Naive B cell (primary cell): ENCODE data around the gene TIFAB. TPM values are rescaled to one million over a fixed set of nuclear protein-coding genes. Genes with fewer than 3 reads are reported as not detected.
"Not testable (repeated sequence)": the region's sequence is repeated elsewhere in the genome, so short reads cannot be mapped to it uniquely, and the experiment has no call there.

ENCODE experiments used
- ATAC-seq, 2 donors: fragments of 150-1000 bp; cut with Tn5 transposase; 2 replicates each; pipeline ENCODE4 v1.10.0; 2021; ENCODE audit warnings: low read depth in 2 of 2, mild to moderate bottlenecking in 2 of 2, moderate library complexity in 2 of 2
- DNase-seq: peaks from one replicate; pipeline ENCODE4 v3.0.0; 2022
- H3K27ac Mint-ChIP-seq, 6 donors: one replicate each; pipeline ENCODE4 v1.8.0; 2020 to 2022; ENCODE audit warnings: mild to moderate bottlenecking in 6 of 6, mixed read lengths in 6 of 6, moderate library complexity in 5 of 6, inconsistent platforms in 2 of 6
- H3K27me3 Mint-ChIP-seq, 3 donors: one replicate each; pipeline ENCODE4 v1.8.0; 2021 to 2022; ENCODE audit warnings: mixed read lengths in 3 of 3, mild to moderate bottlenecking in 1 of 3
- H3K36me3 Mint-ChIP-seq, 2 donors: one replicate each; pipeline ENCODE4 v1.8.0; 2020 to 2022; ENCODE audit warnings: mixed read lengths in 2 of 2, inconsistent platforms in 1 of 2, mild to moderate bottlenecking in 1 of 2
- H3K4me1 Mint-ChIP-seq, 3 donors: one replicate each; pipeline ENCODE4 v1.8.0; 2020 to 2022; ENCODE audit warnings: mixed read lengths in 3 of 3, inconsistent platforms in 1 of 3, mild to moderate bottlenecking in 1 of 3, moderate library complexity in 1 of 3
- H3K4me3 Mint-ChIP-seq, 8 donors: one replicate each; pipeline ENCODE4 v1.8.0; 2020 to 2022; ENCODE audit warnings: mild to moderate bottlenecking in 8 of 8, mixed read lengths in 8 of 8, moderate library complexity in 8 of 8, inconsistent platforms in 2 of 8
- H3K9me3 Mint-ChIP-seq, 7 donors: one replicate each; pipeline ENCODE4 v1.8.0; 2020 to 2022; ENCODE audit warnings: mixed read lengths in 7 of 7, mild to moderate bottlenecking in 5 of 7, inconsistent platforms in 2 of 7, moderate library complexity in 1 of 7
- polyA plus RNA-seq, 6 donors: library from polyadenylated mRNA; unstranded; fragments of 300-500 nt; fragmentation: Illumina TruSeq; gene quantifications; one replicate each; pipeline ENCODE4 v1.2.3, GENCODE V29; 2021; ENCODE audit warnings: low read depth in 6 of 6

Gene TIFAB, protein sequence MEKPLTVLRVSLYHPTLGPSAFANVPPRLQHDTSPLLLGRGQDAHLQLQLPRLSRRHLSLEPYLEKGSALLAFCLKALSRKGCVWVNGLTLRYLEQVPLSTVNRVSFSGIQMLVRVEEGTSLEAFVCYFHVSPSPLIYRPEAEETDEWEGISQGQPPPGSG
- polyA plus RNA-seq = not detected

DNA sequence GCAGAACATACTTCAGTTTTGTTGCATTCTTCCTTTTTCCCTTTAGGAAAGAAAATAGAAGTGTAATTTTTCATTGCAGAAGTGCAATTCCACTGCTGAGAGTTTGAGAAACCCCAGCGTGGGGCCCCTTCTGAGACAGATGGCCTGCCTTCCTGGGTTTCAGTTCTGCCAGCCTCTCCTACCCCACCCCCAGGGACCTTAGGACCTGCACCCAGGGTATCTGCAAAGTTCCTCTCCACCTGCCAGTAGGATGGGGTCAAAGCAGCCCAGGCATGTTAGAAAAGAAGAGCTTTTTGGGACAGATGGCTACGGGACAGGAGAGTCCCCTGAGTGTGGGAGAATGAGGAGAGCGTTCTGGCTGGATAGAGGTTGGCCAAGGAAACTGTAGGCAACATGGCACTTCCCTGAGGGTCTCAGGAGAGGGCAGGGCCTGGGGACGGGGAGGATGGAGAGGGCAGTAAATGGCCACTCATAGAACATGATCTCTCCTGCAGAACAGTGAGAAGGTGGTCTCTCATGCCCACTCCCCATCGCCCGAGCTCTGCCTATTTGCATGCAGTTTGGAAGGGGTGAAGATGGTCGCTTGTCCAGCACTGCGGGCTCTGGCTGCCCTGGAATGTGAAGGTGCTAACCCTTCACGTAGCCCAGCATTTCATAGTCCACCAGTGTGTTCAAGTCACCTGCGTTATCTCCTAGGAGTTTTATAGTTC is at the start of gene TIFAB:
Gene TIFAB (minus strand): TSS at position 31 of the 710 bp plus-strand sequence. CDS start 2,412 bp downstream, outside the sequence.
- Mint-ChIP-seq H3K27me3 (peaks cover 6 to 10% (median 7%) of the 10 kb centered on the region in 3 donors), H3K27ac (peak within 1 kb of the TSS in 2 of 6 donors; percentile 33 to 61)
- DNase-seq = no peak

DNA sequence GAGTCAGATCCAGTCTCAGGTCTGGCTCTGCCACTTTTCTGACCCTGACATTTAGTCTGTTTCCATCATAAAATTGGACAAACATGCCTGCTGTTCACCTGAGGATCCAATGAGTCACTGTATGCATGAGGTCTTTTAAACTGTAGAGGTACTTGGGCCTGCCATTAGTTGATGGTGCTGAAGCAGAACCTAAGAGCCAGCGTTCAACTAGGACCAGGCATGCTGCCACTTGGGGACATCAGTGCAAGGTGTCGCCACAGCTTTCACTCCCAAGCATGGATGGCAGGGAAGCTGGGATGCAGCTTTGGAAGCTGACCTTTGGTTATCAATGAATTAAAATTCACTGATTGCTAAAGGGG is 46.5 kb upstream of the TIFAB start:
- peaks cover 28 to 62% (median 44%) of the 10 kb centered on the region in 3 donors for H3K27me3 Mint-ChIP-seq
- no peak for DNase-seq
- H3K9me3 Mint-ChIP-seq = peaks cover 0 to 2% (median 0%) of the 10 kb centered on the region in 7 donors
- no peak overlapping the region for H3K27ac Mint-ChIP-seq
- no peaks in the 10 kb centered on the region for H3K36me3 Mint-ChIP-seq
- no peaks in the 10 kb centered on the region for H3K4me1 Mint-ChIP-seq
- no peak overlapping the region for H3K4me3 Mint-ChIP-seq
- no peak for ATAC-seq

More for the DNA sequence above, at the start of gene TIFAB:
- H3K36me3 Mint-ChIP-seq = no peaks in the 10 kb centered on the region
- H3K4me3 Mint-ChIP-seq = no peak within 1 kb of the TSS
- peaks cover 6 to 8% (median 6%) of the 10 kb centered on the region in 3 donors for H3K4me1 Mint-ChIP-seq
- peaks cover 0 to 2% (median 0%) of the 10 kb centered on the region in 7 donors for H3K9me3 Mint-ChIP-seq
- no peak for ATAC-seq

DNA sequence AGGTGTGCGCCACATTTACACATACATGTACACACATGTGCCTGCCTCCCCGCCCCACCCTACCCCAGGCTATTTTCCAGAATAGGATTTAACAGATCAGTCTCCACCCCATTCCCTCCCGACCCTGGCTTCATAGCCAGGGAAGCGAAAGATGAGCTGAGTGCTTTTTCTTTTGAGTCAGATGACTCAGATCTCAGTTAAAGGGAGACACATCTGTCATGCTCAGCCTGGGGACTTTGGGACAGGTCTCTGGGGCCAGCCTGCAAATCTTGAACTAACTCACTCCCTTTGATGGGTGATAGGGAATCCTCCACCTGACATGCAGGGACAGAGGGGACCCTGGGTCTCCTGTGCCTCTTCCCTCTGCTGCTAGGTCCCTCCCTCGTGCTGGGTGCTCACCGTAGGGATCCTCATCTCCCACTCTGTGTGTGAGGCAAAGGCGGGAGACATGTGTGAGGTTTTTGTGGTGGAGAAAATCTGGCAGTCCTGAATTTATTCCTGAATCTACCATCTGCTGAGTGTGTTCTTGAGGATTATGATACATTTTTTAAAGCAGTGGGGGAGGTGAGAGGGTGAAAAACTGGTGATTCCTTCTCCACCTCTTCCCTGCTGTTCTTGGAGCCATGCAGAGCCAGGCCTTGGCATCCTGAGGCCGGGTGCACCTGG is 46.0 kb upstream of the TIFAB start:
- H3K27ac Mint-ChIP-seq = no peak overlapping the region
- ATAC-seq = no peak

DNA sequence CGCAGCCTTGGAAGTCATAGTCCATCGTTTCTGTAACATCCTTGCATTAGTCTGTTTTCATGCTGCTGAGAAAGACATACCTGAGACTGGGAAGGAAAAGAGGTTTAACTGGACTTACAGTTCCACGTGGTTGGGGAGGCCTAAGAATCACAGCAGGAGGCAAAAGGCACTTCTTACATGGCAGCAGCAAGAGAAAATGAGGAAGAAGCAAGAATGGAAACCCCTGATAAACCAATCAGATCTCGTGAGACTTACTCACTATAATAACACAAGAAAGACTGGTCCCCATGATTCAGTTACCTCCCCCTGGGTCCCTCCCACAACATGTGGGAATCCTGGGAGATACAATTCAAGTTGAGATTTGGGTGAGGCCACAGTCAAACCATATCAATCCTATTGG is 43.4 kb upstream of the TIFAB start:
- ATAC-seq, H3K9me3 Mint-ChIP-seq, H3K4me1 Mint-ChIP-seq, H3K27ac Mint-ChIP-seq, H3K36me3 Mint-ChIP-seq, DNase-seq: not testable (repeated sequence)
- H3K4me3 Mint-ChIP-seq = peak overlapping the region in 1 of 8 donors; percentile 54
- peaks cover 50 to 77% (median 64%) of the 10 kb centered on the region in 3 donors for H3K27me3 Mint-ChIP-seq

More for the DNA sequence above, 46.0 kb upstream of the TIFAB start:
- DNase-seq = no peak
- H3K4me1 Mint-ChIP-seq = no peaks in the 10 kb centered on the region
- H3K4me3 Mint-ChIP-seq = no peak overlapping the region
- peaks cover 30 to 62% (median 44%) of the 10 kb centered on the region in 3 donors for H3K27me3 Mint-ChIP-seq
- H3K36me3 Mint-ChIP-seq = no peaks in the 10 kb centered on the region
- H3K9me3 Mint-ChIP-seq = peaks cover 0 to 2% (median 0%) of the 10 kb centered on the region in 7 donors

DNA sequence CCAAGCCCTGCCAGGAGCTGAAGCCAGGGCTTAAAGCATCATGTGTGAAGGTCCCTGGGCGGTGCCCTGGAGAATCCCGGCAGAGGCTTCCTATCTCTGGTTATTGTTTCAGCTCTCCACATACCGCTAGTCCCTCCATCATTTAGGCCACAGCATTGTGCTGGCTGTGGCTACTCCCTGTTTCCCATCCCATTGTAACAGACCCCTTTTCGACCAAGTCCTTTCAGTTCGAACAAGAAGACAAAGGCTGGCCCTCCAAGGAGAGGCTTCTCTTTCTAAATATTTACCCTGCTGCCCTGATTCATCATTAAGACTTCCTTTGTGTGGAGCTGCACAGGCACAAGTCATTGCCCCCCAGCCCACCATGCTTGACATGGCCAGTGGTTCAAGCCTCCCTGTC is 42.0 kb upstream of the TIFAB start:
- H3K4me3 Mint-ChIP-seq = no peak overlapping the region
- H3K27ac Mint-ChIP-seq = no peak overlapping the region
- H3K9me3 Mint-ChIP-seq = peaks cover 0 to 2% (median 0%) of the 10 kb centered on the region in 7 donors
- DNase-seq (no peak), ATAC-seq (no peak)
- H3K27me3 Mint-ChIP-seq = peaks cover 57 to 86% (median 77%) of the 10 kb centered on the region in 3 donors
- peaks cover 0 to 7% of the 10 kb centered on the region in 2 donors for H3K36me3 Mint-ChIP-seq
- peaks cover 4 to 9% (median 6%) of the 10 kb centered on the region in 3 donors for H3K4me1 Mint-ChIP-seq

DNA sequence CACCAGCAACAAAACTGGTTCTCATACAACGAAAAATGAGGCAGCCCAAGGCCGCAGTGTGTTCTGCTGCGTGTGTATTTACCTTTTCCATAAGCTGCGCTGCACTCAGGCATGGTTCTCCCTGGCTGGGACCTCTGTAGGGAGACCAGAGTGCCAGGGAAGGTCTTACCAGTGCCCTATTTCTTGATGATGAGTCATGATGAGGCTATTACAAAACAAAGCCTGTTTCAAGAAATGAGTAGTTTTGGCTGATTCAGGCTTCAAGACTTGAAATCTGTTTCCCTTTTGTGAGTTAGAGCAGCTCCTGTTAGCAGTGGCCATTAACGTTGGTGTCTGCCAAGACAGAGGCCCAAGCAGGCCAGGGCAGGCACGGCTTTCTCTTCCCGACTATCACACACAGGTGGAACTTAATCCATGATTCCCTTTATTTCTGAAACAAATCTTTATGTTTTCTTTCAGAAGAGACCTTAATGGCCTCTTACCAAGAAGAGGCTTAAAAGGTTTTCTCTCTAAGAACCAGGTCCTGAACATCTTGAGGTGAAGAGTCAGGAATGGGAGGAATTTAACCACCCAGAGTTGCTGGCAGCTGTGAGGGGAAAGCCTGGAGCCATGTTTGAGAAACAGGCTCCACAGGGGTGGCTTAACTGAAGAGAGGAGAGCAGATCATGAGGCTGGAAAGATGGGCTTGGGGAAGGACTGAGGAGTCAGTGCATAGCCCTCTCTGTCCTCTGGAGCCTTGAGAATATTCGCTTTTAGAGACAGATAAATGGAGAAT is 41.4 kb upstream of the TIFAB start:
- peaks cover 0 to 7% of the 10 kb centered on the region in 2 donors for H3K36me3 Mint-ChIP-seq
- H3K9me3 Mint-ChIP-seq = peaks cover 0 to 2% (median 0%) of the 10 kb centered on the region in 7 donors
- peaks cover 4 to 9% (median 7%) of the 10 kb centered on the region in 3 donors for H3K4me1 Mint-ChIP-seq
- H3K27me3 Mint-ChIP-seq = peaks cover 58 to 87% (median 79%) of the 10 kb centered on the region in 3 donors
- H3K4me3 Mint-ChIP-seq = no peak overlapping the region
- ATAC-seq (no peak), DNase-seq (no peak)
- no peak overlapping the region for H3K27ac Mint-ChIP-seq

DNA sequence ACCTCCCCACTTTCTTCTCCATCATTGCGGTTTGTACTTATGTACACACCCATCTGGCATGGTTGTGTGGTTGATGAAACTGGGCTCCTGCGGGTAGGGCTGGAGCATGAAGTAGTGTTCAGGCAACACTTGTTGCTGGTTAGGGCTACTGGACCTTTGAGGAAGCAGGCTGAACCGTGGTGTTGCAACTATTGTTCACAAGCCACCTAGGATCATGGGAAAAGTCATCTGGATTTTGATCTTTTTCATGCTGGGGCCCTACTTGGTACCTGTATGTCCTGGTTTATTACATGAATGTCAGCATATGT is 40.1 kb upstream of the TIFAB start:
- no peak overlapping the region for H3K27ac Mint-ChIP-seq
- H3K36me3 Mint-ChIP-seq = peaks cover 0 to 7% of the 10 kb centered on the region in 2 donors
- H3K9me3 Mint-ChIP-seq = peaks cover 0 to 5% (median 0%) of the 10 kb centered on the region in 7 donors
- no peak for ATAC-seq
- H3K27me3 Mint-ChIP-seq = peaks cover 70 to 94% (median 92%) of the 10 kb centered on the region in 3 donors
- DNase-seq = no peak
- peaks cover 4 to 12% (median 9%) of the 10 kb centered on the region in 3 donors for H3K4me1 Mint-ChIP-seq
- H3K4me3 Mint-ChIP-seq = no peak overlapping the region

DNA sequence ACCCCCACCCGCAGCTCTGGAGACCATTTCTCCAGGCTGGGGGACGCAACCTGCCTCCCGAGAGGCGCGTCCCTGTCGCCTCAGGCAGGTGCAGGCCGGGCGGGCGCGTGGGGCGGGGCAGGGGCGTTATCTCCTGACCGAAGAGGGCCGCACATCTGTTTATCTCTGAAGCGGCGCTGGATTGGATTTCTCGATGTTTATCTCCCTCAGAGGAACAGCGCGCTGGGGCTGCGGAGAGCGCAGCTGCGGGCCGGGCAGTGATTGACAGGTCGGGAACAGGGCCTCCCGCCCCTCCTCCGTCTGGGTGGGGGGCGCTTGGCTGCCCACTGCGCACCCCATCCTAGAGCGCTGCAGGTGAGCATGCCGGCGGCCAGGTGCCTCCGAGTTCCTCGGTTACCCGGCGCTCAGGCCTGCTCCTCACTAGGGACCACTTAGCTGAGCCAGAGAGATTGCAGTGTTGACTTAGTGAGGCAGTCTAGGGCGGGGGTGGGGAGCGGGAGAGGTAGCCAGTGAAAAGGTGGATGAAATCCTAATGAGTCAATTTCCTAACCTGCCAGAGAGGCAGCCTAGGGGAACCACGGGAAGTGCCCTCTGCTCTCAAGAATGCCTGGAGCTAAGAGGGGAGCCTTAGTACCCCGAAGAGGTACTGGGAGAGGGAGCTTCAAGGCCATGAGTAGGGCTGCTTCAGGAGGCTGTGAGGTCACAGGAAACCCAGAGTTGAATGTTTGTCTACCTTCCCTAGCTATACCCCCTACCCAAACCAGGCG is 39.6 kb upstream of the TIFAB start:
- Mint-ChIP-seq H3K4me1 (peaks cover 4 to 12% (median 9%) of the 10 kb centered on the region in 3 donors), H3K9me3 (peaks cover 0 to 5% (median 0%) of the 10 kb centered on the region in 7 donors), H3K27ac (no peak overlapping the region), H3K36me3 (peaks cover 0 to 7% of the 10 kb centered on the region in 2 donors), H3K27me3 (peaks cover 70 to 94% (median 92%) of the 10 kb centered on the region in 3 donors), H3K4me3 (no peak overlapping the region)
- ATAC-seq (no peak), DNase-seq (no peak)

DNA sequence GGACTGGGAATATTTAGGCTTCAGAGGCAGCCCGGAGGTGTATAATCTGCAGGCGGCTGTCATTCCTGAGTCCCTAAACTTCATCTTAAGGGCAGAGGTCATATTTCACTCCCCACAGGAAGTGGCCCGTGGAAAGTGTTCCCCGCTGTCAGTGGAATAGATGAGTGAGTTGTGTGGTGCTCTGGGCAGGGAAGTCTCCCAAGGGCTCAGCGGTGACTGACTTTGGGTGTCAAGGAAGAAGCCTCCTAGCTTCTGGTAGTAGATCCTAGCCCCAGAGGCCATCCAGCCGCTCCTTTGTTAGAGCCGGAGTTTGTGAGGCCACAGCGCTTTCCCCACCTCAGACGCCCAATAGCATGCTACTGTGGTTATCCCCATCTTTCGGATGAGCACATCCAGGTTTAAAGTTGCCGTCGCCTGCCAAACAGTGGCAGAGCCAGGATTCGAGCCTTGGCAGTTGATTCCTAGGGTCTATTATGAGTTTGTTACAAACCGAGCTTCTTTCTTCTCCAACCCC is 38.9 kb upstream of the TIFAB start:
- DNase-seq (no peak), ATAC-seq (no peak)
- Mint-ChIP-seq H3K4me3 (peak overlapping the region in 1 of 8 donors; percentile 71), H3K27ac (peak overlapping the region in 1 of 6 donors; percentile 56), H3K4me1 (peaks cover 4 to 12% (median 9%) of the 10 kb centered on the region in 3 donors), H3K9me3 (peaks cover 0 to 5% (median 0%) of the 10 kb centered on the region in 7 donors), H3K36me3 (peaks cover 0 to 7% of the 10 kb centered on the region in 2 donors), H3K27me3 (peaks cover 74 to 98% (median 96%) of the 10 kb centered on the region in 3 donors)

DNA sequence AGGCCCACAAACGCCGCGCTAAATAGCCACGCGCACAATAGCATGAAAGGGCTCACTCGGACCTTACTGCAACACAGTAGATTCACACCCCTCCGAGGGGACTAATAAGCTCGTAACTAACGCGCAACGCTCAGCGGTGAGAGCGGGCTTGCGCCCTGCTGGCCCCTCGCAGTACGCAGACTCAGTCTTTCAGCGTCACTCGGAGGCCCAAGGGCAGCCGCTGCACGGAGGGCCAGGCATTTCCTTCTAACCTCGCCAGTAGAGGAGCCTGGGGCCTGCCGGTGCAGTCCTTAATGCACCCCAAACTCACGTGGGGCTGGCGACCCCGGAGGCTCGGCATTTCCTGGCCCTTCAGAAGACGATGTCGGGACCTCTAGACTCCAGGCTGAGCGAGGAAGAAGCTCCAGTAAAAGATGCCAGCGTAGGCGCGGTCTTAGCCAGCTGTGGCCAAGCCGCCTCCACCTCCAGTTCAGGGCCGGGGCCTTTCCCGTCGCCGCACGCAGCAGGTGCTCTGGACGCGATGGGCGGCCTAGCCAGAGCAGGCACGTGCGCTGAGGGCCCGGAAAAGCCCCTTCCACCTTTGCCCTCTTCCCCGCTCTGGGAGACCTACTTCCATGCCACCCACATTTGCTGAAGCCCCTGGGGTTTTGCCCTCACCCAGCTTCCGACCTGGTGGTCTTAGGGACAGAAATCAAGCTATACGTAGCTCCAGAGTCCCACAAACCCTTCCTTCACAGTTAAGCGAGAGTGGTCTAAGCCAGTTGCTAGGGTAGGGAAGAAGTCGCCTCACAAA is 38.3 kb upstream of the TIFAB start:
- DNase-seq (no peak), ATAC-seq (no peak)
- Mint-ChIP-seq H3K36me3 (peaks cover 0 to 7% of the 10 kb centered on the region in 2 donors), H3K4me1 (peaks cover 4 to 12% (median 9%) of the 10 kb centered on the region in 3 donors), H3K4me3 (peak overlapping the region in 5 of 8 donors; percentile 5 to 71 (median 39)), H3K27ac (no peak overlapping the region), H3K27me3 (peaks cover 76 to 100% (median 96%) of the 10 kb centered on the region in 3 donors), H3K9me3 (peaks cover 0 to 5% (median 0%) of the 10 kb centered on the region in 7 donors)

DNA sequence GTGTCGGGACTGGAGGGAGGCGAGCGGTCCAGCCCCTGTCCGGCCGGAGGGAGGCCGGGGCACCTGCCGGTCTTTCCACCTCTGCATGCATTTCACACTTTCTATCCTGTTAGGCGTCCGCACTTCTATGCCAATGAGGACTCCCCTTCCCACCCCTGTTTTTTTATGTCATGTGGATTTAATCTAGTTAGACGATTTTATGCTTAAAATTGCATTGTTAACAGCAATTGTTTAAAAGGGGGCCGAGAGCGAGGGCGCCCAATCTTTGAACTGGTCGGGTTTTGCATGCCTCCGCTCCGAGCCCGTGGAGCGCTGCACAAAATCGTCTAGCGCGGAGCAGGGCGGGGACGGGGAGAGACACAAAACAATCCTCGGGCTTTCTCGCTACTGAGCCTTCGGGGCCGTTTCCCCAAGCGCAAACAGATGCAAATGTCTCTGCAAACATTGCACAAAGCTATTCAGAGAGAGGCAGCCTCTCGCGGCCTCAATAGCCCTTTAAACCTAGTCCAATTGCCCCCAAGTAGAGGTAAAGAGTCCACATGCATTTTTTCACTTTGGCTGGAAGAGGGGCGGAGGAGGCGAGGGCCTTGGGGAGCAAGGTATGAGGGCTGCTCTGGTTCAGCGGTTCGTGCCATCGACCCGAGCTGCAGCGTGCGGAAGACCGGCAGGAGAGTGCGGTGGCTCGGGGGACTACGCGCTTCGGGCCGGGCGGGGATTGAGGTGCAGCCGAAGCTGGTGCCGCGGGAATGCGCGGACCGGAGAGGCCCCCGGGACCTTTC is 37.5 kb upstream of the TIFAB start:
- Mint-ChIP-seq H3K4me3 (peak overlapping the region in 1 of 8 donors; percentile 39), H3K36me3 (peaks cover 0 to 7% of the 10 kb centered on the region in 2 donors), H3K27me3 (peaks cover 74 to 99% (median 96%) of the 10 kb centered on the region in 3 donors), H3K9me3 (peaks cover 0 to 5% (median 0%) of the 10 kb centered on the region in 7 donors), H3K4me1 (peaks cover 4 to 12% (median 9%) of the 10 kb centered on the region in 3 donors), H3K27ac (peak overlapping the region in 3 of 6 donors; percentile 38 to 75 (median 69))
- no peak for DNase-seq
- ATAC-seq = no peak
